Immature natural killer cell (primary cell): ENCODE results near the gene UNC93B1. TPM values are rescaled to one million over a fixed set of nuclear protein-coding genes. Genes with fewer than 3 reads are reported as not detected.
"Not testable (repeated sequence)": the region's sequence is repeated elsewhere in the genome, so short reads cannot be mapped to it uniquely, and the experiment has no call there.

ENCODE experiments used
- DNase-seq, 3 donors: peaks; one replicate each; pipeline ENCODE4 v3.0.0; 2022; ENCODE audit warnings: mixed read lengths in 1 of 3
- H3K27ac Mint-ChIP-seq, 6 donors: one replicate each; pipeline ENCODE4 v1.8.0; 2020; ENCODE audit warnings: mixed read lengths in 6 of 6, mild to moderate bottlenecking in 5 of 6, inconsistent platforms in 4 of 6, moderate library complexity in 3 of 6
- H3K27me3 Mint-ChIP-seq, 3 donors: one replicate each; pipeline ENCODE4 v1.8.0; 2020 to 2021; ENCODE audit warnings: low read depth in 3 of 3, mild to moderate bottlenecking in 3 of 3, mixed read lengths in 3 of 3, moderate library complexity in 3 of 3, inconsistent platforms in 1 of 3
- H3K36me3 Mint-ChIP-seq, 3 donors: one replicate each; pipeline ENCODE4 v1.8.0; 2020; ENCODE audit warnings: mixed read lengths in 3 of 3, inconsistent platforms in 2 of 3, mild to moderate bottlenecking in 2 of 3
- H3K4me1 Mint-ChIP-seq, 2 donors: one replicate each; pipeline ENCODE4 v1.8.0; 2020; ENCODE audit warnings: inconsistent platforms in 2 of 2, mild to moderate bottlenecking in 2 of 2, mixed read lengths in 2 of 2, moderate library complexity in 1 of 2
- H3K4me3 Mint-ChIP-seq, 5 donors: one replicate each; pipeline ENCODE4 v1.8.0; 2020; ENCODE audit warnings: mild to moderate bottlenecking in 5 of 5, mixed read lengths in 5 of 5, inconsistent platforms in 3 of 5, moderate library complexity in 3 of 5
- H3K9me3 Mint-ChIP-seq, 6 donors: one replicate each; pipeline ENCODE4 v1.8.0; 2020; ENCODE audit warnings: mild to moderate bottlenecking in 6 of 6, mixed read lengths in 6 of 6, inconsistent platforms in 4 of 6, moderate library complexity in 3 of 6
- polyA plus RNA-seq, 3 donors: library from polyadenylated mRNA; unstranded; fragments of 300-500 nt; fragmentation: Illumina TruSeq; gene quantifications; one replicate each; pipeline ENCODE4 v1.2.3, GENCODE V29; 2021

UNC93B1 gene
- polyA plus RNA-seq, 3 donors from 2014 or later: 29.7 to 42.7 (median 38.6) TPM

DNA sequence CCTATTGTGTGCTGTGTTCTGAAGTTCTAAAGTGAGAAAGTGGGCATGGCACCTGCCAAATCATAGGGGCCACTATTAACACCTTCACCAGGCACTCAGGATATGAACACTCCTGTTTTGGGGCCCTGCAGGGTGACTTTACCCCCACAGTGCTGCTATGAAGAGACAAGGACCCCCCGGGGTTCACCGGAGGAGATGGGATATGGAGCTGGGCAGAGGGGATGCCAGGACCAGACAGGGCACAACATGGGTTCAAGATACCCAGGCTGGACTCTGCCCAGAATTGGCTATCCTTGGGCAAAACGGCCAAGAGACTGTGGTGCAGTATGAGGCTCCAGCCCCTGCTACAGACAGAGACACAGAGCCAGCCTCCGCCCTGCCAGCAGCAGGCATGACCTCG is 9.5 kb downstream of the UNC93B1 start:
- H3K36me3 Mint-ChIP-seq, H3K27me3 Mint-ChIP-seq, H3K9me3 Mint-ChIP-seq, DNase-seq, H3K4me3 Mint-ChIP-seq, H3K27ac Mint-ChIP-seq: not testable (repeated sequence)
- H3K4me1 Mint-ChIP-seq: peaks cover 25 to 27% of the 10 kb centered on the region in 2 donors

DNA sequence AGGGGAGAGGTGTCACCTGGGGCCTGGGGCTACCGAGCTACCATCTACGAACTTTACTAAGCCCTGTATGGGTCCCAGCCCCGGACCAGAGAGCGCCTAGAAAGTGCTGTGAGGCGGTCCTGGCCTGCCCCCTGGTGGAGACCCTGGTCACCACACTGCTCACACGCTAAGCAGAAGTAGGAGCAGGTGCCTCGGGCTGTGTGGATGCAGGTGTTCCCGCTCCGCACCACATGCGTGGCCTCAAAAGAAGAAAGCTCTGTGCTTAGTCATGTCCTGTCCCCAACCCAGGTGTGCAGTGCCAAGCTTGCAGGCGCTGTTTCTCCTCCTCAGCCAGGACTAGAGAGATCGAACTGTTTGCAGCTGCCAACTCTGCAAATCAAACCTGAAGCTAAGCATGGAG is 10.1 kb downstream of the UNC93B1 start:
- not testable (repeated sequence) for H3K27ac Mint-ChIP-seq, H3K27me3 Mint-ChIP-seq, H3K36me3 Mint-ChIP-seq, H3K4me3 Mint-ChIP-seq, H3K9me3 Mint-ChIP-seq
- H3K4me1 Mint-ChIP-seq: peaks cover 24 to 27% of the 10 kb centered on the region in 2 donors
- peak in 2 of 3 donors; percentile 17 to 29 for DNase-seq

DNA sequence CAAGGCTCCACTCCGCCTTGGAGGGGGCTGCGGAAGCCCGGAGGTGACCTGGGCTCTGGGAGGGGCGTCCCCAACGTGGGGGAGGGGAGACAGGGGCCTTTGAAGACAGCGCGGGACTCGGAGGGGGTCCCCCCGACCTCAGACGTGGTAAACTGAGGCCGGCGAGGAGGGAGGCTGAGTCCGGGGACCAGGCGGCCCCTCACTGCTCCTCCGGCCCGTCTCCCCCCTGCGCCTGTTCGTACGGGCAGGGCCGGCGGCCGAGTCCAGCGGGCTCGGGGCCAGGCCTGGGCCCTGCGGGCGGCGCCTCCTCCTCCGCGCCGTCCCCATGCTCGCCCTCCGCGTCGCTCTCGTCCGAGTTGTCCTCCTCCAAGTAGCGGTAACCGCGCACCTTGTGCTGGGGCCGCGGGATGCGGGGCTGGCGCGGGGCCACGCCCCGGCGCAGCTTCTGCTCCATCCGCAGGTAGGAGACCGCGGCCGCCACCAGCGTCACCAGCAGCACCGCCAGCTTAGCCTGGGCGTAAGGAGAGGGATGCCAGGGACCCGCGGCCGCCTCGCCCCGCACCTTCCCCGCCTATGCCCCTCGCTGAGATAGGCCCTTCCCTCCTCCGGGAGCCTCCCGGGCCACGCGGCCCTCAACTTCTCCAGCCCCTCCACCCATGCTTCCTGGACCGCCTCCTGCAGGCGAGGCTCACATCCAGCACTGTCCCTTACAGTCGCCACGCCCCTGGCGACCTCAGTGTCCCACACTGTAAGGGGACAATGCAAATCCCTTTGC is 12.4 kb downstream of the UNC93B1 start:
- not testable (repeated sequence) for H3K4me1 Mint-ChIP-seq, H3K27ac Mint-ChIP-seq, H3K9me3 Mint-ChIP-seq, DNase-seq, H3K27me3 Mint-ChIP-seq, H3K36me3 Mint-ChIP-seq, H3K4me3 Mint-ChIP-seq

DNA sequence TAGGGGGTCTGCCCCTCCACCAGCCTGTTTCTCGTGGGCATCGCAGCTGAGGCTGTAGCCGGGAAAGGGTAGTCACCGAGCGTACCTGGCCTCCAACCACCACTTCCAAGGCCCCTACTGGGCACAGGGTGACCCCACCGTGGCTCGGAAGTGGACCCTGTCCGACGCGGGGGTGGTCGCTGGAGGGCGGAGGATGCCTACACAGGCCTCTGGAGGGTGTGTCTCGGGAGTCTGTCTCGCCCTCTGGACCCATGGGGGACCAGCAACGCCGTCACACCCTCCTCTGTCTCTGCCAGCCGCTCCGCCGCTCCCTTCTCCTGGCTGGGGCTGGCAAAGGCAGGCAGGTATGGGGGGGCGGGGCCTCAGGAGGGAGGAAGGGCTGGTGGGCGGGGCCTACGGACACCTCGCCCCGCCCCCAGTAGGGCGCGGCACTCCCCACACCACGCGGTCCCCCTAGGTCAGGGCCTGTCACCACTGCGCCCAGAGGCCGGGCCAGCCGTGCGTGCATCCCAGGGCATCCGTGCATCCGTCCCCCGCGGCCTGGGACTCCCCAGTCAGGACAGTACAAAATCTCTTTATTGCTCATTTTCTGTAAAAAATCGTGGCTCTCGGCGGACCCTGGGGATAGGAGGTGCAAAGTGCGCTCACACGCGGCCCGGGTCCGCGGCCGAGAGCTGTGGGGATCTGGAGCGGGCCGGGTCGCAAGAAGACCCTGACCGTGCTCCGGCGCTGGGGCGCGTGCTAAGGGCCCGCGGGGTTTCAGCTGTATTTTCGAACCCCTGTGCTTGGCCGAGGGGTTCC is 13.2 kb downstream of the UNC93B1 start:
- not testable (repeated sequence) for H3K27ac Mint-ChIP-seq, H3K27me3 Mint-ChIP-seq, DNase-seq, H3K4me1 Mint-ChIP-seq, H3K36me3 Mint-ChIP-seq, H3K9me3 Mint-ChIP-seq, H3K4me3 Mint-ChIP-seq

DNA sequence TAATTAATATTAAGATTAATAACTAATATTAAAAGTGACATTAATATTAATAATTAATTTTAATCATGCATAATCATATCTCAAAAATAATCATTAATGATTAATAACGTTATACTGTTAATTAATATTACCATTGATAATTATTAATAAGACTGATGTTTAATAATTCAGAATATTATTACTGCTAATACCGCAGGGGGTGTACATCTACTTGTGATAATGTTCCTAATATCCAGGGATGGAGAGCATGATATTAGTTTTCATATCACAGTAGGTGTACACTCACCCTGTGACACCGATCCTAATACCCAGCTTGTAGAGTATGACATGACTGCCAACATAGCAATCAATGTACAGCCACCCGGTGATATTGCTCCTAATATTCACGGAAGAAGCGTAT is 18.6 kb downstream of the UNC93B1 start:
- H3K9me3 Mint-ChIP-seq, H3K4me3 Mint-ChIP-seq, H3K4me1 Mint-ChIP-seq, H3K36me3 Mint-ChIP-seq, H3K27ac Mint-ChIP-seq, DNase-seq: not testable (repeated sequence)
- H3K27me3 Mint-ChIP-seq: peaks cover 2 to 13% (median 6%) of the 10 kb centered on the region in 3 donors

DNA sequence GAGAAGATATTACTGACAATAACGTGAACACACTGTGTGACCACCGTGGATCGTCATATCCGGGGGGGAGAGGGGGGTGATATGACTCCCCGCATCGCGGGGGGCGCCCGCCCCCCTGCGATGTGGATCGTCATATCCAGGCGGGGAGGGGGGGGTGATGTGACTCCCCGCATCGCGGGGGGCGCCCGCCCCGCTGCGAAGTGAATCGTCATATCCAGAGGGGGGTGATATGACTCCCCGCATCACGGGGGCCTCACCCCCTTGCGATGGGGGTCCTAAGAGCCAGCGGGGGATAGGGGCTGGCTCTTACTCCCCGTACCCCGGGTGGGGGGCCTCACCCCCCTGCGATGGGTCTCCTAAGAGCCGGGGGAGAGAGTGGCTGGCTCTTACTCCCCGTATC is 19.9 kb downstream of the UNC93B1 start:
- no peaks in the 10 kb centered on the region for H3K9me3 Mint-ChIP-seq
- H3K4me3 Mint-ChIP-seq: no peak overlapping the region
- H3K27me3 Mint-ChIP-seq: peaks cover 2 to 12% (median 6%) of the 10 kb centered on the region in 3 donors
- H3K27ac Mint-ChIP-seq: no peak overlapping the region
- H3K36me3 Mint-ChIP-seq: no peaks in the 10 kb centered on the region
- H3K4me1 Mint-ChIP-seq: no peaks in the 10 kb centered on the region
- no peak for DNase-seq

DNA sequence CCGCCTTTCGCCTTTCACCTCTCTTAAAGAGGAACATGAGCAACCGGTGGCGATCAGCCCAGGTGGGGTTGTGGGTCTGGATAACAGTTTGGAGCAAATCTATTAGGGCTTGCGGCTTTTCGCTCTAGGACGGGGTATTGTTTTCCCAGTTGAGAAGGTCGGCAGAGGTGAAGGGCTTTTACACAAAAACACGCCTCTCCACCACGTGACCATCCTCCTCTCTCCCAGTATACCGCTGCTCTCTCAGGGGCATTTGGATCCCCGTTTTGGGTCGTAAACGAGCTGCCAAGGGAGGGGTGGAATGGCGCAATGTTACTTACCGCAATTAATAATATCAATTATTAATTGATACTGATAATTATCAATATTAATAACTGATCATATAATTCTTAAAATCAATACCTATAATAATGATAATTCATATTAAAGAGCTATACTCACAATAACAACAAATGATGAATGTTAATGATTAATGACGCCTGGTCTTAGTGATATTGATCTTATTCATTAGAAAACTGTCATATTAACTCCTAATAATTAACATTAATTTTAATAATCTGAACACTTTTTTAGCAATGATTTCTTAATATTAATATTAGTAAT is 21.5 kb downstream of the UNC93B1 start:
- H3K4me3 Mint-ChIP-seq, DNase-seq, H3K4me1 Mint-ChIP-seq, H3K9me3 Mint-ChIP-seq, H3K27ac Mint-ChIP-seq, H3K36me3 Mint-ChIP-seq: not testable (repeated sequence)
- H3K27me3 Mint-ChIP-seq: peaks cover 2 to 11% (median 8%) of the 10 kb centered on the region in 3 donors

DNA sequence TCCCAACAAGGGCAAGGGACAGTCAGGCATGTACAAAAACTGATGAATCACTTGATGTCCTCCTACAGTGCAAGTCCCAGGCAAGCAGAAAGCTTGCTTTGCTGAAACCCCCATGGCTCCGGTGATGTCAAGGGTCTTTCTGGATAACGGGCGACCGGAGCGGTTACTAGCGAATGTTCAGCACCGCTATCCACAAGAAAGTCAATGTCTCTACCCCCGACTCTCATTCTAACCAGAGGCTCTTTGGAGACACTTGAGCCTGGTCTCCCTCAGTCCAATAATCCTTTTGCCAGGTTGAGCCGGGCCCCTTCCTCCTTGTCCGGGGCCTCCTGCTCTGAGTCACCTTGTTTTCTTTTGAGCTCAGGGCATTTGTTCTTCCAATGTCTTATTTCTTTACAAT is 22.7 kb downstream of the UNC93B1 start:
- not testable (repeated sequence) for H3K9me3 Mint-ChIP-seq, H3K4me1 Mint-ChIP-seq, H3K27ac Mint-ChIP-seq, H3K36me3 Mint-ChIP-seq, H3K4me3 Mint-ChIP-seq, DNase-seq
- peaks cover 2 to 15% (median 10%) of the 10 kb centered on the region in 3 donors for H3K27me3 Mint-ChIP-seq

DNA sequence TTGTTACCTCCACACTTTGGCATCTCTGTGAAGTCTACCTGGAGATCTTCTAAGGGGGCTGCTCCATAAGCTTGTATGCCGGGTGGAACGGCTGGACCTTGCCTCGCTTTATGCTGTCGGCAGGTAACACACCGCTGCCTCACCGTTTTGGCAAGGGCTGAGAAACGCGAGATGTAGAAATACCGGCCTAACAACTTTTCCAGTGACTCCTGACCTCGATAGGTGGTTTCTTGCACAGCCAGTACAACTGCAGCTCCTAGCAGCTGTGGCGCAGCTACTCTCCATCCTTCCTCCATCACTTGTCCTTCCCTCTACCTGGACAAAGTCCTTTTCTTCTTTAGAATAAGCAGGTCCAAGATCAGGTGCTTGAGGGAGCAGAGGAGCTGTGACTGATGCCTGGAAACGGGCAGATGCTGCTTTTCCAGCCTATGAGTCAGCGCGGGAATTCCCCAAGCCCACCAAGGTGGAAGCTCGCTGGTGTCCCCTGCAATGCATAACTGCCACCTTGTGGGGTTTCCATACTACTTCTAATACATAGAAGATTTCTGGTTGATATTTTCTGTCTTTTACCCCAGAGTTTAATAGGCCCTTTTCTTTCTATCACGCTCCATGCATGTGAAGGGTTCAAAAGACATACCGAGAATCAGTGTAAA is 25.0 kb downstream of the UNC93B1 start:
- H3K27ac Mint-ChIP-seq, H3K9me3 Mint-ChIP-seq, H3K36me3 Mint-ChIP-seq, H3K4me1 Mint-ChIP-seq, DNase-seq, H3K4me3 Mint-ChIP-seq: not testable (repeated sequence)
- H3K27me3 Mint-ChIP-seq: peaks cover 0 to 13% (median 13%) of the 10 kb centered on the region in 3 donors

DNA sequence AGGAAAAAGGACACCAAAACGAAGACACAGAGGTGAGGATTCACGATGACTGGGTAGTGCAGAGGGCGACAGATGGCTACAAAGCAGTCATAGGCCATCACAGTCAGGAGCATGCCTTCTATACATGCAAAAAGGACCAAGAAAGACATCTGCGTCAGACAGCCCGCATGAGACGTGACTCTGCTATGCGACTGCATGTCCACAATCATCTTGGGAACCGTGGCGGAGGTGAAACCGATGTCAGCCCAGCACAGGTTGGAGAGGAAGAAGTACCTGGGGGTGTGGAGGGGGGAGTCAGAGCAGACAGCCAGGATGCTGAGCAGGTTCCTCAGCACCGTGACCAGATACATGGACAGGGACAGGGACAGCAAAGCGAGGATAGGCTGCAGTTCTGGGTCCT is 29.2 kb downstream of the UNC93B1 start:
- not testable (repeated sequence) for DNase-seq, H3K9me3 Mint-ChIP-seq, H3K36me3 Mint-ChIP-seq, H3K4me1 Mint-ChIP-seq, H3K4me3 Mint-ChIP-seq, H3K27ac Mint-ChIP-seq
- H3K27me3 Mint-ChIP-seq: peaks cover 2 to 13% (median 9%) of the 10 kb centered on the region in 3 donors

DNA sequence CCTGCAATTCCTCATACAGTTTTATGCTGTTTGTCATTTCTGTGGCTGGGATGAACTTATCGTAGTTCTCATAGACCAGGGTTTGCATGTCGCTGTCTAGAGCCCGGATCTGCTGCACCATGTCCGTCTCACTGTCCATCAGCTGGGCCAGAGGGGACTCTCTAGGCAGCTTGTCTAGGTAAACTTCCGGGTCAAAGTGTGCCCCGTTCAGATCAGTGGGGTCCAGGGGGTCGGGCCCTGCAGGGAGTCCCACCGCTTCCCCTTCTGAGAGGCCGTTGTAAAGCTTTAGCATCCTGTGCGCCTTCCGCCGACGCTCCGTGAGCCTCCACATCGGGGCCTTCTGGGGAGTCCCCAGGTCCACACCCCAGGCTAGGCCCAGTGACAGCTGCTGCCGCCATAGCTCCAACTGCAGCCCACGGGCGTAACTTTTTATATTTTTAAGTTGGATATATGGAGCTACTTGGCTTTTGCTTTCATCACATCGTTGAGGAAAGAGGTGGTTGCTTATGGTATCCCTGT is 38.0 kb downstream of the UNC93B1 start:
- DNase-seq, H3K4me3 Mint-ChIP-seq, H3K27ac Mint-ChIP-seq, H3K36me3 Mint-ChIP-seq, H3K4me1 Mint-ChIP-seq, H3K27me3 Mint-ChIP-seq: not testable (repeated sequence)
- H3K9me3 Mint-ChIP-seq: peaks cover 0 to 10% (median 4%) of the 10 kb centered on the region in 6 donors

DNA sequence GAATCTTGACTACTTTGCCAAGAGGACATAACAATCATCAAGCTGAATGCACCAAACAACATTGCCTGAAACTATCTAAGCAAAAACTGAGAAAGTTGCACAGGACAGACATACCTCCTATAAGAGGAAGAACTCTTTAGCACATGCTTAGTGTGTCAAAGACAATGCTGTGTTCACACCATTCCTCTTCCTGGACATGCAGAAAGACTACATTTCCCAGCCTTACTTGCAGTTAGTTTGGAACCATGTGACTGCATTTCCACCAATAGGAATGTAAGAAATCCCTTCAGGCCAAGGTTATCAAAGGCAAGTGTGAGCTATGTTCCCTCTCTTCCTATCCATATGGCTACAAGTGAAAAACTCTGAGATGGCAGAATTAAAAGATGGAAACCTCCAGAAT is 39.2 kb downstream of the UNC93B1 start:
- DNase-seq, H3K4me1 Mint-ChIP-seq, H3K27ac Mint-ChIP-seq, H3K27me3 Mint-ChIP-seq, H3K4me3 Mint-ChIP-seq, H3K36me3 Mint-ChIP-seq: not testable (repeated sequence)
- peaks cover 0 to 10% (median 4%) of the 10 kb centered on the region in 6 donors for H3K9me3 Mint-ChIP-seq

DNA sequence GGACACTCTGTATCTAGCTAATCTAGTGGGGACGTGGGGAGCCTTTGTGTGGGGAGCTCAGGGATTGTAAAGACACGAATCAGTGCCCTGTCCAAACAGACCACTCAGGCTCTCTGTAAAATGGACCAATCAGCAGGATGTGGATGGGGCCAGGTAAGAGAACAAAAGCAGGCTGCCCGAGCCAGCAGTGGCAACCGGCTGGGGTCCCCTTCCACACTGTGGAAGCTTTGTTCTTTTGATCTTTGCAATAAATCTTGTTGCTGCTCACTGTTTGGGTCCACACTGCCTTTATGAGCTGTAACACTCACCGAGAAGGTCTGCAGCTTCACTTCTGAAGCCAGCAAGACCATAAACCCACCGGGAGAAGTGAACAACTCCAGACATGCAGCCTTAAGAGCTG is 40.0 kb downstream of the UNC93B1 start:
- peaks cover 0 to 10% (median 4%) of the 10 kb centered on the region in 6 donors for H3K9me3 Mint-ChIP-seq
- not testable (repeated sequence) for H3K4me1 Mint-ChIP-seq, H3K27ac Mint-ChIP-seq, H3K27me3 Mint-ChIP-seq, DNase-seq, H3K36me3 Mint-ChIP-seq, H3K4me3 Mint-ChIP-seq

DNA sequence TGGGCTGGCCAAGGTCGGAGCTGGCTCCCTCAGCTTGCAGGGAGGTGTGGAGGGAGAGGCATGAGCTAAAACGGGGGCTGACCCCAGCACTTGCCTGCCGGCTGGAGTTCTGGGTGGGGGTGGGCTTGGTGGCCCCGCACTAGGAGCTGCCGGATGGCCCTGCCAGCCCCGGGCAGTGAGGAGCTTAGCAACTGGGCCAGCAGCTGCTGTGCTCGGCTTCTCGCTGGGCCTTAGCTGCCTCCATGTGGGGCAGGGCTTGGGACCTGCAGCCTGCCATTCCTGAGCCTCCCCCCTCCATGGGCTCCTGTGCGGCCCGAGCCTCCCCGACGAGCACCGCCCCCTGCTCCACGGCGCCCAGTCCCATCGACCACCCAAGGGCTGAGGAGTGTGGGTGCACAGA is 40.7 kb downstream of the UNC93B1 start:
- not testable (repeated sequence) for H3K4me1 Mint-ChIP-seq, H3K27me3 Mint-ChIP-seq, H3K4me3 Mint-ChIP-seq, DNase-seq, H3K27ac Mint-ChIP-seq, H3K36me3 Mint-ChIP-seq
- H3K9me3 Mint-ChIP-seq: peaks cover 0 to 10% (median 4%) of the 10 kb centered on the region in 6 donors
